HG02870 (cell line): Measurements from ENCODE around the gene CDC42EP5.
"Not testable (repeated sequence)": the region's sequence is repeated elsewhere in the genome, so short reads cannot be mapped to it uniquely, and the experiment has no call there.

ENCODE experiments used
- ATAC-seq: cut with Tn5 transposase; IDR thresholded peaks from one replicate; pipeline ENCODE4 v1.9.1; 2021; ENCODE audit warnings: mild to moderate bottlenecking, moderate library complexity; ENCODE audit not compliant: unreplicated experiment

The CDC42EP5 gene, protein sequence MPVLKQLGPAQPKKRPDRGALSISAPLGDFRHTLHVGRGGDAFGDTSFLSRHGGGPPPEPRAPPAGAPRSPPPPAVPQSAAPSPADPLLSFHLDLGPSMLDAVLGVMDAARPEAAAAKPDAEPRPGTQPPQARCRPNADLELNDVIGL

GRCh38 chr19:54473071-54473891 lies at the start of gene CDC42EP5:
CDC42EP5 (minus strand) TSS chr19:54473296; CDS start chr19:54465547, 7,749 bp downstream.
- ATAC-seq: no peak

DNA sequence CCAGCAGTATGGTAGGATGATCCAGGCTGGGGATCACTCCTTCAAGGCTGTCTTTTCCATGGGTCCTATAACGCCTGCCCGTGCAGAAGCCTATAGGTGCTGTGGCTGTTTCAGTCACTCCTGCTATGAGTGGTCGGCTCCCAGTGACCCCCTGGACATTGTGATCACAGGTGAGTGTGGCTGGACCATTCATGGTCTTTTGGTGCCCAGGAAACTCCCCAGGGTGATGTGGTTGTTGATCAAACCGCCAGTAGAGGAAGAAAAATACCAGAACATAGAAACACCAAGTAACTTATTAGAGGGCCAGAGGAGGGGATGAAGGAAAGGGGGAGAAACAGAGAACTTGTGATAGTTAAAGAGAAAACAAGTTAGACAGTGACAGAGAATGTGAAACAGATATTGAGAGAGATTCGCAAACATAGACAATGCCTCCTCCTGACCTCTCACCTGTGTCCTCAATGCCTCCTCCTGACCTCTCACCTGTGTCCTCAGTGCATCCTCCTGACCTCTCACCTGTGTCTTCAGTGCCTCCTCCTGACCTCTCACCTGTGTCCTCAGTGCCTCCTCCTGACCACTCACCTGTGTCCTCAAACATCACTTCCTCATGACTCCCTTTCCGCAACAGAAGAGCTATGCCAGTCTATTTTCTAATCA lies 48.9 kb upstream of the CDC42EP5 start:
- ATAC-seq: no peak

- ATAC-seq: no peak
Observed at GRCh38 chr19:54521022-54521859, 48.1 kb upstream of the CDC42EP5 start.

DNA sequence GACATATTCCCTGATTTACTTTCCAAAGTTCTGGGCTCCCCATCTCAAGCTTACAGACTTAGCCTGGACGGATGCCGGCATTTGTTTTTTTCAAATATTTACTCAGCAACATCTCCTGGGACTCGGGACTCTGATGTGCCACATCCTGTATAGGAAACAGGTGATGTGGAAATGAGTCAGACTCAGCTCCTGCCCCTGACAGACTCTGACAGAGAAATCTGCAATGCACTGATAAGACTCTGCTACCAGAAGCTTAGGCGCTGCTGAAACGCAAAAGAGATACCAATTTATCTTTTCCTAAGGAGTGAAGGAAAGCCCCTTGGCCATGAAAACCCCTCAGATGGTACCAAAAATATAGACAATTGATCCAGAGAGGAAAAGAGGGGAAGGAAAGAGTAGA lies 45.7 kb upstream of the CDC42EP5 start:
- no peak for ATAC-seq

DNA sequence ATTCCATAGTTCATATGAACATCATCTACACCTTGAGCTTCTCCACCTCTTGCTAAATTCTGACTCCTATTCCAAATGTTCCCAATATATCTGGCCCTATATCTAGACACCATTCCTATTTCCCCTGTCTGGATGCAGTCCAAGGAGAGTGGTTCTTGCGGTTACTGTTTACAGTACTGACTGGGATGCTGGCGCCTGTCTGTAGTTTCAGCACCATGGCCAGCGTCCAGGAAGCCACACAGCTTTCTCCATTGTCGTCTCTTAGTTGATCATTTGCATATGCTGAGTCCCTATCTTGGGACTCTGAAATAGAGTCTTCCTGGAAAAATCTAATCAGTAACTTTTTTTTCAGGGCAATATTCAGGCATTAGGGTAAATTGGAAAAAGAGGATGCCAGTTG lies 44.4 kb upstream of the CDC42EP5 start:
- no peak for ATAC-seq

- no peak for ATAC-seq
Observed at GRCh38 chr19:54515156-54515555, 42.1 kb upstream of the CDC42EP5 start.

- not testable (repeated sequence) for ATAC-seq
Observed at GRCh38 chr19:54509200-54509940, 36.3 kb upstream of the CDC42EP5 start.

GRCh38 chr19:54508487-54508886 lies 35.4 kb upstream of the CDC42EP5 start:
- not testable (repeated sequence) for ATAC-seq

- ATAC-seq: no peak
Observed at GRCh38 chr19:54507824-54508223, 34.7 kb upstream of the CDC42EP5 start.

DNA sequence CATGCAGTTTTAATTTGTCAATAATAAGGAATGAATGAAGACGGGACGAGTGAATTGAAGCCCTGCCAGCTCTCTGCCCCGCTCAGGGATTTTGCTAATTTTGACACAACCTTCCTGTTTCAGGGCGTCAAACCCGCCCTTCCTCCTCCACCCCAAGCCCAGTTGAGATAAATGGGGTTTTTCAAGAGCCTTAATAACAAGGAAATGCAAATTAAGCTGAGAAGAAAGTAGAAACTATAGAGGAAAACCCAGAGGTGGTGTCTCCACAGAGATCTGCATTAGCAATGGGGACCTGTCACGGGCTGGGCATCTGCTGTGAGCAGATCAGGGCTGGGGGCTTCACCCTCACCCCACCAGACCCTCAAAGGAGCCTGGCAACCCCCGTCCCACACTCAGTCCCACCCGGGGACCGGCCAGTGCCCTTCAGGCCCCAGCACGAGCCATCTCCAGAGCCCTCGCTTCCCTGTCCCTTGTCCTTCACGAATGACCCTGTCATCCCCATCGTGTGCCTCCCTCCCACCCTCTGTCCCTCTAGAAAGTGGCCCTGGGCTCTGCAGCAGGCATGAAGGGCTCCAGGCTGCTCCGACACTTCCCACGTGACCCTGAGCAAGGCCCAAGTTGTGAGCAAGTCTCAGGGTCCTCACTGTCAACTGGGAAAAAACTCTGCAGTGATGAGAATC lies 34.1 kb upstream of the CDC42EP5 start:
- not testable (repeated sequence) for ATAC-seq

- ATAC-seq: no peak
Observed at GRCh38 chr19:54506079-54506478, 33.0 kb upstream of the CDC42EP5 start.

- ATAC-seq: not testable (repeated sequence)
Observed at GRCh38 chr19:54505542-54505941, 32.4 kb upstream of the CDC42EP5 start.

DNA sequence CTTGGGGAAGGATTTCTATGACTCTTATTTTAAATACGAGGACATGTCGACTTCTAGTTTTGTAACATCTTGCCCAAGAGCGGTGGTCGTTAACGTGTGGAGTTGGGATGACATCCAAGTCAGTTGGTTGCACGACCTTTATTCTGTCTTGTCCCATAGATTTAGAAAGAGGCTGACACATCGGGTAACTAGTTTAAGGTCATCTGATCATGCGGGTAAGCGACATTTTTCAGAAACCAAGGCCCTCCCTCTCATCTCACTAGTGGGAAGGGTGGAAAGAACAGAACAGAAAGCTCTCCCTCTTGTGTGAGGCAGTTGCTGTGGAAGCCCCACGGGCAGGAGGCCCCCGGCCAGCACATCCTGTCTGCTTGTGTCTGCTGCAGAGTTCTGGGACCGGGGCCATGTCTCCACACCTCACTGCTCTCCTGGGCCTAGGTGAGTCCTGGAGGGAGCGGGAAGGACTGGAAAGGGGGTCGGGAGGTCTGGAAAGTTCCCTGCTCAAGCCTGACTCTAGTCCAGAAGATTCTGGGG lies 29.5 kb upstream of the CDC42EP5 start, which contains the start of gene LAIR2:
Gene LAIR2 (plus strand): TSS at position 314 of the 531 bp plus-strand sequence. CDS start 88 bp downstream, at position 402.
- ATAC-seq: no peak

DNA sequence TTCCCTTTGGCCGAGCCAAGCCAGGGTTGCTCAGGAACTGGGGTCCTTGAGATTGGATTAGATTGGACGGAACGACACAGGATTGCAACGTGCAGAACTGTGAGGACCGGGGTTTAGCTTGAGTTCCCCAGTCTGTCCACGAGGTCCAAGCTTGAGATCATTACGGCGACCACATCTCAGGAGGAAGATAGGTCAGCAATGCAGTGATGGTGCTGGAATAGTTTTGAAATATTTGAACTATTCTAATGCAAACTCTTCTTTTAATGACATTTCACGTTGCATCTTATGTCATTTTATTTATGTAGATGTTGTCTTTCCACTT lies 25.3 kb upstream of the CDC42EP5 start:
- ATAC-seq: not testable (repeated sequence)

DNA sequence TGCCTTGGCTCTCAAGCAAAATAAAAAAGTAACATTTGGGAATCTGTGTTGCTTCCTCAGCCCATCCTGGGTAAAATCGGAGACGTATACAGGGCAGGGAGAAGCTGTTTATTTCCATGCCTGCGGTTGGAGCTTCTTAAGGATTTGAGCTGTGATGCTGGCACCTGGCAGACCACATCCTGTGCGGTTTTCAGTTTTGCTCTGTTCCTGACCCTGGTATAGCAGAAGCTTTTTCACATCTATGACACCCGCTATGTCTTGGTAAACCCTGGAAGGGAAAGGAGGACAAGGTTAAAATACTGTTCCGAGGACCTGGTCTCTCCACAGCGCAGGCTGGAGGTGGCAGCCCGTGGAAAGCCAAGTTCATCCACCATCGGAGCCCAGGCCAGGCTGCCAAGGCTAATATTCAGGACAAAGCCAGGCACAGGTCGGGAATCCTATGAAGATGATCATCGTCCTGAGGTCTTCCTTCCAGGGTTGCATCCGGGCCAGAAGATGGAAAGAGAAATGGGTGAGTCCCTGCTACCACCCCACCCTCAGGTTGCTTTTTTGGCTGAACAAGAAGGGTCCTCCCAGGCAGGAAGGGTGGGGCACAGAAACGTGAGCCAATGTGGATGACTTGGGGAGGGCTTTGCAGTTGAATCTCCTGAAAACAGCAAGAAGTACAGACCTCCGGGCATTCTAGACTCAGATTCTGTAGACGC lies 24.8 kb upstream of the CDC42EP5 start:
- ATAC-seq: not testable (repeated sequence)

- ATAC-seq: not testable (repeated sequence)
Observed at GRCh38 chr19:54495284-54495683, 22.2 kb upstream of the CDC42EP5 start.

GRCh38 chr19:54493967-54494585 lies 21.0 kb upstream of the CDC42EP5 start:
- no peak for ATAC-seq

DNA sequence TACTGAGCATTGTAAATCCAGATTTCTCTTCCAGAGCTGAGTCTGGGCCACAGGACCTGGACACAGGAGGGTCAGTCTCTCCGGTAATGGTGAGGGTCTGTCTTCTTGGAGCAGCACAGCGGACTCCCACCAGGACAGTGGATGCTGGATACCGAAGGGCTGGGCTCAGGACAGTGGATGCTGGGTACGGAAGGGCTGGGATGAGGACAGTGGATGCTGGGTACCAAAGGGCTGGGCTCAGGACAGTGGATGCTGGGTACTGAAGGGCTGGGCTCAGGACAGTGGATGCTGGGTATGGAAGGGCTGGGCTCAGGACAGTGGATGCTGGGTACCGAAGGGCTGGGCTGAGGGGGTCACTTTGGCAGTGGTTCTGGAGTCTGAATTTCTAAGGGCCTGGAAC lies 20.0 kb upstream of the CDC42EP5 start:
- ATAC-seq: not testable (repeated sequence)
